Measurements from ENCODE around the gene CCL13.

The CCL13 gene

DNA sequence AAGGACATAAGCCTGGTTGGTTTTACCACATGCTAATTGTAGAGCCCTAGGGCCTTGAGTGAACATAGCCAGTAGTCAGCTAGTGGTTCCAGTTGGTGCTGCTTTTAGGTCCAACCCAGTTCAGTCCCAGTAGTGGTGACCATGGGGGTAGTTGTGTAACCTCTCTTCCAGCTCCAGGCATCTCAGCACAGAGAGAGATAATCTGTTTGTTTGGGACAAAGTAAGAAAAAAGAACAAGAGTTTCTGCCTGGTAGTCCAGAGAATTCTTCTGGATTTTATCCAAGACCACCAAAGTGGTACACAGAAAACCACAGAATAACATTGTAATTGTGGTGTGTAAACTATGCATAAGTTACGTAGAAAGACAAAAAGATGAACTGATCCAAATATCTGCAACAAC, 5.2 kb upstream of the CCL13 start:
- TF ChIP-seq ZNF274 (IDR thresholded peaks at IDR 0.05; ENCODE audit: low read depth, low read length), result no peak

DNA sequence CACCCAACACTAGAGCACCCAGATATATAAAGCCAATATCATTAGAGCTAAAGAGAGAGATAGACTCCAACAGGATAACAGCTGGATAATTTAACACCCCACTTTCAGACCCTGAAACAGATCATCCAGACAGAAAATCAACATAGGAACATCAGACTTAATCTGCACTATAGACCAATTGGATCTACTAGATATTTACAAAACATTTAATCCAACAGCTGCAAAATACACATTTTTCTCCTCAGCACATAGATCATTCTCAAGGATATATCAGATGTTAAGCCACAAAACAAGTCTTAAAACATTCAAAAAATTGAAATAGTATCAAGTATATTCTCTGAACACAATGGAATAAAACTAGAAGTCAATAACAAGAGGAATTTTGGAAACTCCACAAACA, 4.1 kb upstream of the CCL13 start:
- no peak for TF ChIP-seq ZNF274 (IDR thresholded peaks at IDR 0.05; ENCODE audit: low read depth, low read length)
- no peak overlapping the region for H3K4me3 ChIP-seq (ENCODE audit: low read length)

More for the DNA sequence above, 5.2 kb upstream of the CCL13 start:
- H3K4me3 ChIP-seq (ENCODE audit: low read length), result no peak overlapping the region

DNA sequence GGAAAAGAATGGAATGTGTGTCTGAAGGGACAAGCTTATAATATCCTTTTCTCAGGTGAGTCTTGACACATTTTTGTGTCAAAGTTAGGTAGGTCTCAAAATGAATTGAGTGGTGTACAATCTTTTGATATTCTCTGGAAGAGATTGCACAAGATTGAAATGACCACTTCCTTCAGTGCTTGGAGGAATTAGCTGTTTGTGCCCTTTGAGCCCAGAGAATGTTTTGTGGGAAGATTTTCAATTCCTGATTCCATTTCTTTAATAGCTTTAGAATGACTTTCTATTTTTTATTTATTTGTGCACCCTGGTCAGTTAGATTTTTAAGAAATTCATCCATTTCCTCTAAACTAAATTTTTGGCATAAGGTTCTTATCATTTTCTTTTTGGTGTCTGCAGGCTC, 1.6 kb upstream of the CCL13 start:
- H3K4me3 ChIP-seq (ENCODE audit: low read length), result no peak overlapping the region
- TF ChIP-seq ZNF274 (IDR thresholded peaks at IDR 0.05; ENCODE audit: low read depth, low read length), result no peak

DNA sequence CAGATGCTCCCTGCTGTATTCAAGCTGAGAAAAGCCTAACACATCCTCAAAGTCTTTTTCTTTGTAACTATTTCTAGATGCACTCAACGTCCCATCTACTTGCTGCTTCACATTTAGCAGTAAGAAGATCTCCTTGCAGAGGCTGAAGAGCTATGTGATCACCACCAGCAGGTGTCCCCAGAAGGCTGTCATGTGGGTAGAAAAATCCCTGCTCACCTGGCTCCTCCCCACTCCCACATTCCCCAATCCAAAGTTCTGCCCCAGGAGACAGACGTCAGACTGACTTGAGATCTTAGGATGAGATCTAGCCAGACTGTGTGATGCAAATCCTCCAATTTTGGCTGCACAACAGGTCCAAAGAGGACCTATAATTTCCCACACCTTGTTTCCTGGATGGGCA, 1.1 kb downstream of the CCL13 start:
- H3K4me3 ChIP-seq (ENCODE audit: low read length), result no peak overlapping the region
- TF ChIP-seq ZNF274 (IDR thresholded peaks at IDR 0.05; ENCODE audit: low read depth, low read length), result no peak

DNA sequence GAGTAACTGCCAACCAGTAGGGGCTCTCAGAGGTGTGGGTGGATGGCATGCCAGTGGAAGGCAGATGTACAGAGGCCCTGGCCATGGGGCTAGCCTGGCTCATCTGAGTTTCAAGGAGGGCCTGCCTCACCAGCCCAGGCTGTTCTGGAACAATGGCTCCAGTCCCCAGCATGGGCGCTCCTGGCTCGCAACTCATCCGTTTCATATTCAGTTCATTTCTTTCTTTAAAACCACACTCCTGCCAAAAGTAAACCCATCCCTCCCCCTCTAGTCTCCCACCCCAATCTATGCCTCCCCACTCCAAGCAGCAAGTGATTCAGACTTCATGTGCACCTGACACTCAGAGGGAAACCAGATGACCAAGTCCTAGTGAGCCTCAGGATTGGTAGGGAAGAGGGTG, 2.4 kb downstream of the CCL13 start:
- TF ChIP-seq ZNF274 (IDR thresholded peaks at IDR 0.05; ENCODE audit: low read depth, low read length), result no peak
- no peak overlapping the region for H3K4me3 ChIP-seq (ENCODE audit: low read length)

GRCh38 chr17:34360601-34361270, 4.5 kb downstream of the CCL13 start:
- no peak for TF ChIP-seq ZNF274 (IDR thresholded peaks at IDR 0.05; ENCODE audit: low read depth, low read length)
- no peak overlapping the region for H3K4me3 ChIP-seq (ENCODE audit: low read length)

GRCh38 chr17:34361478-34362061, 5.3 kb downstream of the CCL13 start:
- TF ChIP-seq ZNF274 (IDR thresholded peaks at IDR 0.05; ENCODE audit: low read depth, low read length), result no peak
- H3K4me3 ChIP-seq (ENCODE audit: low read length), result no peak overlapping the region

DNA sequence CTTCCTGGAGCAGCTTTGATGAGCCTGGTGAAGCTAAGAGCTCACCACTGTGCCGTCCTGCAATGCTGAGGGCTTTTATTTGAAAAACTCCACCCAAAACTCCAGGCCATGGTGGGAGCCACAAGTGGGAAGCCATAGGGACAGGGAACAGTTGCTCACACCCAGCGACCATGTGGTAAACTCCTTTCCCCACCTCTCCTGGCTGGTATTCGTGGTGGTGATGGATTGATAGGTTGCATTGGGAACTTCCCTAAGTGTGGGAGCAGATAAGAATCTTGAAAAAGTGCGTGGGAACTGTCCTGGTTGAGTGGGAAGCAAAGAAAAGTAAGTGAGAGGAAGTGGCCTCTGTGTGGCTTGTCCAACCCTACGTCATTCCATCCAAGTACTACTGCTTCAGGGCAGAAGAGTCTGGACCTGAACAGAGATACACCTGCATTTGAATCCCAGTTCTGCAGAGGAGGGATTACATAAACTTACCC, 6.9 kb downstream of the CCL13 start, which contains the start of gene CCL1:
Gene CCL1, minus strand, starts transcription at position 51 of the 479 bp plus-strand sequence. CDS start 72 bp downstream, outside the sequence.
- no peak for TF ChIP-seq ZNF274 (IDR thresholded peaks at IDR 0.05; ENCODE audit: low read depth, low read length)
- H3K4me3 ChIP-seq (ENCODE audit: low read length), result no peak within 1 kb of the TSS

GRCh38 chr17:34364751-34365150, 8.5 kb downstream of the CCL13 start:
- TF ChIP-seq ZNF274 (IDR thresholded peaks at IDR 0.05; ENCODE audit: low read depth, low read length), result no peak
- H3K4me3 ChIP-seq (ENCODE audit: low read length), result no peak overlapping the region

- H3K4me3 ChIP-seq (ENCODE audit: low read length), result no peak overlapping the region
- no peak for TF ChIP-seq ZNF274 (IDR thresholded peaks at IDR 0.05; ENCODE audit: low read depth, low read length)
Observed at GRCh38 chr17:34365340-34365739, 9.1 kb downstream of the CCL13 start.

DNA sequence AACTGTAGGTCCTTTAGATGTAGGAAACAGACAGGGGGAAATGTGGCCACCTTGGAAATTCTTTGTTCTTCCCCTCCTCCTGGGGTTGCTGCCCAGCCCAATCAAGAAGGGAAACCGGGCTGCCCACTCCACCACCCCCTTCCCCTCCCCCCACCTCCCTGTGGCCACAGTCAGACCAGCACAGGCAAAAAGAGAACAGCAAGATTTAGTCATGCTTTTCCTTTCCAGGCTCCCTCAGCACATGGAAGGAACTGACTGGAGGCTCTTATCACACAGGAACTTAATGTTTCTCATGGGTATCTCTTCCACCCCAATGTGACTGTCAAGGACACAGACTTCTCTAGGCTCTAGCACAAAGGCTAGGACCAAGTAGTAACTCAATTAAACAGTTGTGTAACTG, 9.7 kb downstream of the CCL13 start:
- TF ChIP-seq ZNF274 (IDR thresholded peaks at IDR 0.05; ENCODE audit: low read depth, low read length), result no peak
- H3K4me3 ChIP-seq (ENCODE audit: low read length), result no peak overlapping the region

DNA sequence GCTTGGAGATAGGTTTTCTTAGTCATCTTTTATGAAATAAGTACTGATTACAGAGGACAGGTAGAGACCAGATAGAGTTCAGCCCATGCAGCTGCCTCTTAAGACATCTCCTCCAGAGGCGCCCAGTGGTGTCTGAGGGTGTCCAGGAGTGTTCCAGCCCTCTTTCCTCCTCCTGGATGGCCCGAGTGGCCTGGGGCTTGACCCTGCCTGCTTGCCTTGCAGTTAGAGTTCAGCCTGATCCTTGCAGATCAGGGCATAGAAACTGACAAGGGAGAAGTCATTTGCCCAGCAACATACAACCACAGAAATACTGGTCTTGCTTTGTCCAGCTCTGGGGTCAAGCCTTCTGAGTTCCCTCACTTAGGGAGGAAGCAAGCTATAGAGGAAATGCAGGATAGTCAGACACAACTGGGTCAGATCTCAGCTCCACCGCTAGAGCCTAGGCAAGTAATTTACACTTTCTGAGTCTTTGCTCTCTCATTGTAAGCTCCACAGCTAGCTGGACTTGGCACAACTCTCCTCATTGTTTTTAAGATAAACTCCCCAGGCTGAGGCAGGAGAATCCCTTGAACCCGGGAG, 10.3 kb downstream of the CCL13 start:
- TF ChIP-seq ZNF274 (IDR thresholded peaks at IDR 0.05; ENCODE audit: low read depth, low read length), result no peak

GRCh38 chr17:34367486-34368195, 11.4 kb downstream of the CCL13 start:
- H3K4me3 ChIP-seq (ENCODE audit: low read length), result no peak overlapping the region
- TF ChIP-seq ZNF274 (IDR thresholded peaks at IDR 0.05; ENCODE audit: low read depth, low read length), result no peak

More for the DNA sequence above, 10.3 kb downstream of the CCL13 start:
- H3K4me3 ChIP-seq (ENCODE audit: low read length), result no peak overlapping the region

- H3K4me3 ChIP-seq (ENCODE audit: low read length), result no peak overlapping the region
- TF ChIP-seq ZNF274 (IDR thresholded peaks at IDR 0.05; ENCODE audit: low read depth, low read length), result no peak
Observed at GRCh38 chr17:34368196-34368945, 12.1 kb downstream of the CCL13 start.

All from GM08714 (cell line).